GOT3 (cell line): ENCODE results near the gene NDUFS3.
"Not testable (repeated sequence)": the region's sequence is repeated elsewhere in the genome, so short reads cannot be mapped to it uniquely, and the experiment has no call there.

Source experiments
- DNase-seq: peaks from one replicate; lab custom pipeline; 2025; ENCODE audit warnings: mixed read lengths; lab: John Stamatoyannopoulos, UW

NDUFS3 gene

GRCh38 chr11:47560426-47560825 lies 18.4 kb upstream of the NDUFS3 start:
- no peak for DNase-seq

GRCh38 chr11:47562393-47562792 lies 16.5 kb upstream of the NDUFS3 start:
- not testable (repeated sequence) for DNase-seq

- DNase-seq, result not testable (repeated sequence)
Observed at GRCh38 chr11:47564366-47564765, 14.5 kb upstream of the NDUFS3 start.

- DNase-seq, result no peak
Observed at GRCh38 chr11:47564933-47565339, 13.9 kb upstream of the NDUFS3 start.

- DNase-seq, result no peak
Observed at GRCh38 chr11:47565340-47566148, 13.3 kb upstream of the NDUFS3 start, which contains the start of gene PTPMT1. TSS of gene PTPMT1 (plus strand) at chr11:47565599. CDS start at chr11:47565623, 24 bp downstream.

- no peak for DNase-seq
Observed at GRCh38 chr11:47566149-47566698, 12.7 kb upstream of the NDUFS3 start.

GRCh38 chr11:47569646-47570045 lies 9.2 kb upstream of the NDUFS3 start:
- DNase-seq, result no peak

GRCh38 chr11:47570651-47571356 lies 8.1 kb upstream of the NDUFS3 start:
- no peak for DNase-seq

GRCh38 chr11:47571357-47571729 lies 7.5 kb upstream of the NDUFS3 start:
- DNase-seq, result no peak

GRCh38 chr11:47571895-47572294 lies 7.0 kb upstream of the NDUFS3 start:
- DNase-seq, result no peak

GRCh38 chr11:47572715-47573255 lies 6.1 kb upstream of the NDUFS3 start:
- DNase-seq, result no peak

- DNase-seq, result no peak
Observed at GRCh38 chr11:47573321-47573720, 5.6 kb upstream of the NDUFS3 start.

- no peak for DNase-seq
Observed at GRCh38 chr11:47577460-47578041, 1.3 kb upstream of the NDUFS3 start.

- no peak for DNase-seq
Observed at GRCh38 chr11:47583844-47584243, 5.0 kb downstream of the NDUFS3 start.

- DNase-seq, result no peak
Observed at GRCh38 chr11:47586098-47586855, 7.4 kb downstream of the NDUFS3 start, which contains the start of gene FAM180B. TSS of gene FAM180B (plus strand) at chr11:47586678. CDS start at chr11:47586769, 91 bp downstream.

GRCh38 chr11:47587039-47587716 lies 8.3 kb downstream of the NDUFS3 start:
- no peak for DNase-seq

- no peak for DNase-seq
Observed at GRCh38 chr11:47587723-47588326, 9.0 kb downstream of the NDUFS3 start.

- DNase-seq, result no peak
Observed at GRCh38 chr11:47589118-47589517, 10.2 kb downstream of the NDUFS3 start.

- DNase-seq, result no peak
Observed at GRCh38 chr11:47589584-47589976, 10.7 kb downstream of the NDUFS3 start.
